Esophagus squamous epithelium (tissue), 4 donors: ENCODE data around the gene ANKRD44.

Experiments
- CTCF ChIP-seq, 6 experiments: fragments of 450-650 bp in 4 of 6; fragments of 200-600 bp in 2 of 6; sonication (generic) in 2 of 6; IDR thresholded peaks; one replicate each; pipeline ENCODE4 v1.5.1; 2016 to 2019; ENCODE audit warnings: antibody characterized with exemption in 6 of 6, mild to moderate bottlenecking in 4 of 6, moderate library complexity in 4 of 6
- POLR2A ChIP-seq, 4 donors: fragments of 450-650 bp; IDR thresholded peaks; one replicate each; pipeline ENCODE4 v1.6.1; 2017; ENCODE audit warnings: antibody characterized with exemption in 4 of 4, mild to moderate bottlenecking in 4 of 4, moderate library complexity in 3 of 4

DNA sequence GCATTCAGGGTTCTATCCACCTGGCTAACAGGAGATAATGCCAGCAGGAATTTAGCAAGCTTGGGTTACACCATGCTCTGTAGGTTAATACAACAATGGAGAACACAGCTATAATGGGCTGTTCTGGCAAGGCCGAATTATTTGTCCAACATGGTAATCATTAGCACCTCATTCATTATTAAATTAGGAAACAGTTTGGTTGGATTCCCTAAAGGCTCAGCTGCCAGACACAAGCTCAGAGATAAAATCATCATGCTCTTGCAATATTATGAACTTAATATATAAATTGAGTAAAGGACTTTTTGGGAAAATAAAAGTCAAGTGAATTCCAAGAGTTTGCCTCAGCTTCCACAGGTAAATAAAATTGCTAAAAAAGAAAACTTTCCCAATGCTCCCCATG lies 166.4 kb downstream of the ANKRD44 start:
- no peak for TF ChIP-seq CTCF (IDR thresholded peaks at IDR 0.05)
- no peak for TF ChIP-seq POLR2A (IDR thresholded peaks at IDR 0.05)
